CD4-positive, alpha-beta T cell (primary cell): ENCODE data around the gene CXXC5. TPM values are rescaled to one million over a fixed set of nuclear protein-coding genes. Genes with fewer than 3 reads are reported as not detected.

Source experiments
- ATAC-seq: fragments of 200-7000 bp; cut with Tn5 transposase; one replicate; pipeline ENCODE4 v1.10.0; 2022; ENCODE audit warnings: mild to moderate bottlenecking; ENCODE audit not compliant: poor library complexity
- CTCF ChIA-PET: fragments of 350-600 bp; sonication (Branson Sonifier 250); formaldehyde crosslinking; loops from one replicate; lab custom pipeline; 2021; ENCODE audit warnings: antibody characterized with exemption, inconsistent platforms; lab: Charles Lee
- POLR2A ChIA-PET: fragments of 350-600 bp; sonication (Branson Sonifier 250); formaldehyde crosslinking; loops from one replicate; lab custom pipeline; 2021; ENCODE audit warnings: antibody characterized with exemption, inconsistent platforms; lab: Charles Lee
- DNase-seq, 14 experiments: peaks; one replicate each; pipeline ENCODE4 v3.0.0-alpha.2; 2013 to 2020; ENCODE audit warnings: mixed read lengths in 2 of 14
- H3K27ac ChIP-seq, 2 donors: one replicate each; pipeline versions ENCODE4 v1.5.1 to v1.7.0; 2013; ENCODE audit warnings: low read length in 2 of 2, low read depth in 1 of 2, mild to moderate bottlenecking in 1 of 2
- H3K27me3 ChIP-seq, 2 experiments: 1 replicate in 1 of 2; 2 replicates in 1 of 2; pipeline versions ENCODE4 v1.6.1 to v1.7.0; 2013; ENCODE audit warnings: low read length in 2 of 2, control low read depth in 1 of 2, mild to moderate bottlenecking in 1 of 2, moderate library complexity in 1 of 2; ENCODE audit not compliant: insufficient read depth in 2 of 2, control insufficient read depth in 1 of 2
- H3K36me3 ChIP-seq: one replicate; pipeline ENCODE4 v1.6.1; 2013; ENCODE audit warnings: low read length, control low read depth; ENCODE audit not compliant: insufficient read depth
- H3K4me1 ChIP-seq: one replicate; pipeline ENCODE4 v1.6.1; 2013; ENCODE audit warnings: low read length, control low read depth; ENCODE audit not compliant: insufficient read depth
- H3K4me3 ChIP-seq: one replicate; pipeline ENCODE4 v1.5.1; 2013; ENCODE audit warnings: mild to moderate bottlenecking, low read length, moderate library complexity
- H3K9me3 ChIP-seq, 2 experiments: 1 replicate in 1 of 2; 2 replicates in 1 of 2; pipeline versions ENCODE4 v1.6.1 to v1.7.0; 2013; ENCODE audit warnings: low read length in 2 of 2, mild to moderate bottlenecking in 2 of 2, control low read depth in 1 of 2, moderate library complexity in 1 of 2; ENCODE audit not compliant: control insufficient read depth in 1 of 2, insufficient read depth in 1 of 2
- H3K27ac Mint-ChIP-seq: one replicate; pipeline ENCODE4 v1.8.0; 2020; ENCODE audit warnings: mixed read lengths
- H3K27me3 Mint-ChIP-seq: one replicate; pipeline ENCODE4 v1.8.0; 2021; ENCODE audit warnings: mixed read lengths
- H3K36me3 Mint-ChIP-seq: one replicate; pipeline ENCODE4 v1.8.0; 2021; ENCODE audit warnings: low read depth, mixed read lengths
- H3K4me1 Mint-ChIP-seq: one replicate; pipeline ENCODE4 v1.8.0; 2021; ENCODE audit warnings: low read depth, mixed read lengths
- H3K4me3 Mint-ChIP-seq: one replicate; pipeline ENCODE4 v1.8.0; 2020; ENCODE audit warnings: mild to moderate bottlenecking, mixed read lengths
- H3K9me3 Mint-ChIP-seq: one replicate; pipeline ENCODE4 v1.8.0; 2020; ENCODE audit warnings: mixed read lengths
- intact Hi-C, 2 experiments: fragments of 100-400 bp; cut with DNase I in 1 of 2; cut with micrococcal nuclease in 1 of 2; formaldehyde crosslinking; loops; one replicate each; pipeline versions ENCODE4 v1.15.1 to v1.9.0; 2023 to 2025; cut with DNase I, micrococcal nuclease
- total RNA-seq, 174 experiments: library from RNA in 2 of 174; stranded (reverse) in 2 of 174; gene quantifications; one replicate each; pipeline ENCODE4 v1.2.3 and lab custom pipeline; 2021 to 2026
- TF ChIP-seq, protein P1 (sequence below): fragments of 200-600 bp; IDR thresholded peaks from one replicate; pipeline ENCODE4 v1.8.0; 2022; ENCODE audit warnings: antibody characterized with exemption, mild to moderate bottlenecking

The CXXC5 gene
- total RNA-seq, 2 experiments from 2014 or later: 1.9 to 2.7 TPM

DNA sequence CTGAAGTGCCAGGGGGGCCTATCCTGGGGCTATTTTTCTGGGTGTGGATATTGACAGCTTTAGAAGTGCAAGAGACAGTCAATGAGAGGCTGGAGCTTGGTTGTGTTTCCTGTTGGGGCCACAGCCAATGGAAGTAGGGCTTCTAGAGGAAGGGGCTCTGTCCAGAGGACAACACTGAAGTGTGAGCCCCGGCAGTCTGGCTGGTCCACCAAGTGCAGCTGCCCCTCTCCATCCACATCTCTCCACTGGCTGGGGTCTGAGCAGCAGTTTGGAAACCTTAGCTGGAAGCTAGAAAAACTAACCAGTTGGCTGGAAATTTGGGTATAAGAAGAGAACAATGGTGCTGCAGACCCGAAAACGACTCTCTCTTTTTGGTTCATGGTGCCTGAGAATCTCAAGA is 83.1 kb downstream of the CXXC5 start:
- Mint-ChIP-seq H3K27me3 (no peaks in the 10 kb centered on the region), H3K4me3 (no peak overlapping the region), H3K36me3 (no peaks in the 10 kb centered on the region), H3K4me1 (no peaks in the 10 kb centered on the region), H3K27ac (no peak overlapping the region), H3K9me3 (no peaks in the 10 kb centered on the region)
- Histone ChIP-seq H3K27me3 (no peaks in the 10 kb centered on the region), H3K9me3 (no peaks in the 10 kb centered on the region), H3K27ac (no peak overlapping the region), H3K4me1 (no peaks in the 10 kb centered on the region), H3K4me3 (no peak overlapping the region), H3K36me3 (no peaks in the 10 kb centered on the region)
- intact Hi-C loops: no loop called here
- ChIA-PET CTCF (interaction anchor here (1.4 kb wide), 1 partner anchor 34 kb away, joined by 3 read pairs; no protein-coding TSS in a partner anchor), POLR2A (no interaction called here)
- TF ChIP-seq, protein P1, sequence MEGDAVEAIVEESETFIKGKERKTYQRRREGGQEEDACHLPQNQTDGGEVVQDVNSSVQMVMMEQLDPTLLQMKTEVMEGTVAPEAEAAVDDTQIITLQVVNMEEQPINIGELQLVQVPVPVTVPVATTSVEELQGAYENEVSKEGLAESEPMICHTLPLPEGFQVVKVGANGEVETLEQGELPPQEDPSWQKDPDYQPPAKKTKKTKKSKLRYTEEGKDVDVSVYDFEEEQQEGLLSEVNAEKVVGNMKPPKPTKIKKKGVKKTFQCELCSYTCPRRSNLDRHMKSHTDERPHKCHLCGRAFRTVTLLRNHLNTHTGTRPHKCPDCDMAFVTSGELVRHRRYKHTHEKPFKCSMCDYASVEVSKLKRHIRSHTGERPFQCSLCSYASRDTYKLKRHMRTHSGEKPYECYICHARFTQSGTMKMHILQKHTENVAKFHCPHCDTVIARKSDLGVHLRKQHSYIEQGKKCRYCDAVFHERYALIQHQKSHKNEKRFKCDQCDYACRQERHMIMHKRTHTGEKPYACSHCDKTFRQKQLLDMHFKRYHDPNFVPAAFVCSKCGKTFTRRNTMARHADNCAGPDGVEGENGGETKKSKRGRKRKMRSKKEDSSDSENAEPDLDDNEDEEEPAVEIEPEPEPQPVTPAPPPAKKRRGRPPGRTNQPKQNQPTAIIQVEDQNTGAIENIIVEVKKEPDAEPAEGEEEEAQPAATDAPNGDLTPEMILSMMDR: no peak
- no peak for ATAC-seq
- no peak for DNase-seq

DNA sequence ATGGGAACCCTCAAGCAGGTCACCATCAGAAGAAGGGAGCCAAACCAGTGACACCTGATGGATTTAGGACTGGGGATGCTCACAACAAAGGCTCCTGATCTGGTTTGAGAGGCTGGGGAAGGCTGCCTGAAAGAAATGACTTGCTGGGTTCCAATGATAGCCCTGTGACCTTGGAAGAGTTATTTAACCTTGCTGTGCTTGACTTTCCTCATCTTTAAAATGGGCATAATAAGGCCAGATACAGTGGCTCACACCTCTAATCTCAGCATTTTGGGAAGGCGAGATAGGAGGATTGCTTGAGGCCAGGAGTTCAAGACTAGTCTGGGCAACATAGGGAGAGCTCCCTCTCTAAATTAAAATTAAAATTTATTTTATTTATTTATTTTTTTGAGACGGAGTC is 83.9 kb downstream of the CXXC5 start:
- no peak overlapping the region for H3K4me3 Mint-ChIP-seq
- no peaks in the 10 kb centered on the region for H3K9me3 Mint-ChIP-seq
- no peaks in the 10 kb centered on the region for H3K36me3 Mint-ChIP-seq
- Histone ChIP-seq H3K27me3 (no peaks in the 10 kb centered on the region), H3K4me3 (no peak overlapping the region), H3K9me3 (no peaks in the 10 kb centered on the region), H3K36me3 (no peaks in the 10 kb centered on the region), H3K4me1 (no peaks in the 10 kb centered on the region), H3K27ac (no peak overlapping the region)
- ChIA-PET CTCF (interaction anchor here (1.4 kb wide), 1 partner anchor 33 kb away, joined by 3 read pairs; no protein-coding TSS in a partner anchor), POLR2A (interaction anchor here (0.6 kb wide), 1 partner anchor 133 kb away, joined by 4 read pairs; no protein-coding TSS in a partner anchor)
- TF ChIP-seq, protein P1: no peak
- no peak overlapping the region for H3K27ac Mint-ChIP-seq
- DNase-seq: no peak
- no peaks in the 10 kb centered on the region for H3K27me3 Mint-ChIP-seq
- no peaks in the 10 kb centered on the region for H3K4me1 Mint-ChIP-seq
- intact Hi-C loops: no loop called here
- ATAC-seq: no peak

DNA sequence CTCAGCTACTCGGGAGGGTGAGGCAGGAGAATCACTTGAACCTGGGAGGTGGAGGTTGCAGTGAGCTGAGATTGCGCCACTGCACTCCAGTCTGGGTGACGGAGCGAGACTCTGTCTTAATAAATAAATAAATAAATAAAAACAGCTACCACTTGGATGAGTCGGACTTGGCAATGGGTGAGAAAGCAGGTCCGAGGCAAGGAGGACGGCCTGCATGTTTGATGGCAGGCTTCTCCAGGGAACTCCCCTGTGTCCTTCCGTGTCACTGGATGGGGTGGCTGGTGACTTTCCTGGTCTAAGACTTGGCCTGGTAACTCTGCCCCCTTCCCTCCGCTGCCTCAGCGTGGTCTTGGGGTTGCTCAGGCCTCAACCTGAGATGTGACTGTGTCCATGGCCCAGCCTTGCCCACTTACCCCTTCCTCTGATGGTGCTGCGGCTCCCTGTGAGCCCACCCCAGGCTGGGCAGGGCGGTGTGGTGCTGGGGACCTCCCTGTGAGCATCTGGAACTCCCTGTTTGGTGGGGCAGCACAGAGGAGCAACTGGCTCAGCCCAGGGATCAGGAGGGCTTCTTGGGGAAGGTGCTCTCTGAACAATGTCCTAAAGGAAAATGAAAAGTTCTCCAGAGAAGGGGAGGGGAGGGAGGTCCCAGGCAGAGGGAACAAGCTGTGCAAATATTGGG is 85.0 kb downstream of the CXXC5 start:
- no peak overlapping the region for H3K27ac ChIP-seq
- no peaks in the 10 kb centered on the region for H3K9me3 ChIP-seq
- DNase-seq (no peak), ATAC-seq (no peak)
- no peaks in the 10 kb centered on the region for H3K36me3 ChIP-seq
- no peaks in the 10 kb centered on the region for H3K4me1 Mint-ChIP-seq
- no peak overlapping the region for H3K27ac Mint-ChIP-seq
- TF ChIP-seq, protein P1: no peak
- ChIA-PET CTCF (no interaction called here), POLR2A (no interaction called here)
- H3K9me3 Mint-ChIP-seq: no peaks in the 10 kb centered on the region
- no peaks in the 10 kb centered on the region for H3K27me3 Mint-ChIP-seq
- intact Hi-C loops: no loop called here
- no peaks in the 10 kb centered on the region for H3K27me3 ChIP-seq
- H3K36me3 Mint-ChIP-seq: no peaks in the 10 kb centered on the region
- no peak overlapping the region for H3K4me3 Mint-ChIP-seq
- no peak overlapping the region for H3K4me3 ChIP-seq
- no peaks in the 10 kb centered on the region for H3K4me1 ChIP-seq

Other genes starting within 250 kb of the CXXC5 start
- 1 to 10 TPM; 3.0 to 3.9 TPM for gene SPATA24, start 244.3 kb upstream of the CXXC5 start, total RNA-seq
- 1 to 10 TPM; 7.5 to 8.7 TPM for gene DNAJC18, start 208.8 kb upstream of the CXXC5 start, total RNA-seq
- not detected for gene ECSCR, start 185.6 kb upstream of the CXXC5 start, total RNA-seq
- gene SMIM33, start 177.3 kb upstream of the CXXC5 start, total RNA-seq: under 1 TPM in 1 of 2 experiments, not detected in 1; 0.08 TPM
- 100 to 1,000 TPM; 155 to 168 TPM for gene STING1, start 165.6 kb upstream of the CXXC5 start, total RNA-seq
- gene UBE2D2, start 87.0 kb upstream of the CXXC5 start, total RNA-seq: 100 to 1,000 TPM; 164 to 174 TPM
- gene PSD2, start 147.5 kb downstream of the CXXC5 start, total RNA-seq: under 1 TPM in 1 of 2 experiments, not detected in 1; 0.08 TPM